ENCODE results near the gene FGFR2.

DNA sequence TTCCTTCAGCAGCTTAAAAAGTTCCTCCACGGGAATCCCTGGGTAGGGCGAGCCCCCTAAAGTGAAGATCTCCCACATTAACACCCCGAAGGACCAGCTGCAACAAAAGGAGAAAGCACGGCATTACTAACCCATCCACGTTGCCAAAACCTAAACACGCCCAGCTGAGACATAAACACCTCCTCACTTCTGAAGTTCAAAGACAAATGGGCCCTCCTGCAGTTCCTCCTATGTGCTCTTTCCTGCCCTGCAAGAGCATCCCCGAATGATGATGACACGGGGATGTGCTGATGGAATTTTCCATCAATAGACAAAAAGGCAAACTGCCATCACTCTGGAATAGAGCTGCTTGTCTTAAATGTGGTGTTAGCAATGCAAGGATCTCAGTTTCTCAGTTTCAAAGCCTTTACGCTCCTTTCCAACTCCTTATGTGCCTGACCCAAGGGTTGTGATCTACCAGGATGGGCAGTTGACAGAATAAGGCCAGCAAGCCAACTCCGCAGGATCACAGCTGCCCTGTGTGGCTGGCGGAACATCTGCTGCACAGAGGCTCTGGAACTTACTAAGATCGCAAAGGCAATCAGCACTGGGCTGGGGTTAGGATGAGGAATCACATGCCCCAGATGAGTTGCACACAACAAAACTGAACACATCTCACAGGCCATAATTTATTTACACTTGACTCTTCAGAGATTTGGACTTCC, 112.7 kb downstream of the FGFR2 start:
- TF ChIP-seq, protein P1, sequence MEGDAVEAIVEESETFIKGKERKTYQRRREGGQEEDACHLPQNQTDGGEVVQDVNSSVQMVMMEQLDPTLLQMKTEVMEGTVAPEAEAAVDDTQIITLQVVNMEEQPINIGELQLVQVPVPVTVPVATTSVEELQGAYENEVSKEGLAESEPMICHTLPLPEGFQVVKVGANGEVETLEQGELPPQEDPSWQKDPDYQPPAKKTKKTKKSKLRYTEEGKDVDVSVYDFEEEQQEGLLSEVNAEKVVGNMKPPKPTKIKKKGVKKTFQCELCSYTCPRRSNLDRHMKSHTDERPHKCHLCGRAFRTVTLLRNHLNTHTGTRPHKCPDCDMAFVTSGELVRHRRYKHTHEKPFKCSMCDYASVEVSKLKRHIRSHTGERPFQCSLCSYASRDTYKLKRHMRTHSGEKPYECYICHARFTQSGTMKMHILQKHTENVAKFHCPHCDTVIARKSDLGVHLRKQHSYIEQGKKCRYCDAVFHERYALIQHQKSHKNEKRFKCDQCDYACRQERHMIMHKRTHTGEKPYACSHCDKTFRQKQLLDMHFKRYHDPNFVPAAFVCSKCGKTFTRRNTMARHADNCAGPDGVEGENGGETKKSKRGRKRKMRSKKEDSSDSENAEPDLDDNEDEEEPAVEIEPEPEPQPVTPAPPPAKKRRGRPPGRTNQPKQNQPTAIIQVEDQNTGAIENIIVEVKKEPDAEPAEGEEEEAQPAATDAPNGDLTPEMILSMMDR (conservative IDR thresholded peaks at IDR 0.05; ENCODE audit: low read length): no peak
- no peak for TF ChIP-seq EZH2phosphoT487 (IDR thresholded peaks at IDR 0.05; ENCODE audit: borderline replicate concordance, low read depth, low read length)

All from OCI-LY7 (cell line).